ENCODE measurements around the gene HOATZ. TPM values are rescaled to one million over a fixed set of nuclear protein-coding genes. Genes with fewer than 3 reads are reported as not detected.

HOATZ gene
- total RNA-seq, 4 donors from 2014 or later = not detected

DNA sequence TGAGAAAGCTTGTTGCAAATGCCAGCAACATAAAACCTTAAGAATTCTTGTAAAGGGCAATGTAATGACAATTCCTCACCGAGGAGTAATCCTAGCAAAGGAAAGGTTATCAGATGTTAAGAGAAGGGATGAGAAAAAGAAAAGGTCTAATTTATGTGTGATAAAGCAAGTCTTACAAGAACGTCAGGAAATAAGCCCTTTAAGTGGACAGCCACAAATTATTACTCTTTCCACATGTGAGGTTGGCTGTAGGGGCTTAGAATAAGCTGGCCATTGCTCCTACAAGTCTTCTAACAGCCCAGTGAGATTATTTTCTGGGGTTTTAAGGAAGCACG lies 35.3 kb downstream of the HOATZ start:
- intact Hi-C loops (cut with DNase I; ENCODE audit: low total_unique reads) = no loop called here
- DNase-seq (ENCODE audit: low spot score in 2 of 2) = no peak
- TF ChIP-seq, protein P1, sequence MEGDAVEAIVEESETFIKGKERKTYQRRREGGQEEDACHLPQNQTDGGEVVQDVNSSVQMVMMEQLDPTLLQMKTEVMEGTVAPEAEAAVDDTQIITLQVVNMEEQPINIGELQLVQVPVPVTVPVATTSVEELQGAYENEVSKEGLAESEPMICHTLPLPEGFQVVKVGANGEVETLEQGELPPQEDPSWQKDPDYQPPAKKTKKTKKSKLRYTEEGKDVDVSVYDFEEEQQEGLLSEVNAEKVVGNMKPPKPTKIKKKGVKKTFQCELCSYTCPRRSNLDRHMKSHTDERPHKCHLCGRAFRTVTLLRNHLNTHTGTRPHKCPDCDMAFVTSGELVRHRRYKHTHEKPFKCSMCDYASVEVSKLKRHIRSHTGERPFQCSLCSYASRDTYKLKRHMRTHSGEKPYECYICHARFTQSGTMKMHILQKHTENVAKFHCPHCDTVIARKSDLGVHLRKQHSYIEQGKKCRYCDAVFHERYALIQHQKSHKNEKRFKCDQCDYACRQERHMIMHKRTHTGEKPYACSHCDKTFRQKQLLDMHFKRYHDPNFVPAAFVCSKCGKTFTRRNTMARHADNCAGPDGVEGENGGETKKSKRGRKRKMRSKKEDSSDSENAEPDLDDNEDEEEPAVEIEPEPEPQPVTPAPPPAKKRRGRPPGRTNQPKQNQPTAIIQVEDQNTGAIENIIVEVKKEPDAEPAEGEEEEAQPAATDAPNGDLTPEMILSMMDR (IDR thresholded peaks at IDR 0.05) = no peak
- TF ChIP-seq POLR2A (IDR thresholded peaks at IDR 0.05) = no peak
- WGBS, 2 donors = 64 to 65% methylated on average over 3 of the region's 3 CpGs
- no peak overlapping the region for H3K4me3 ChIP-seq (ENCODE audit: low read depth, poor library complexity, severe bottlenecking)

DNA sequence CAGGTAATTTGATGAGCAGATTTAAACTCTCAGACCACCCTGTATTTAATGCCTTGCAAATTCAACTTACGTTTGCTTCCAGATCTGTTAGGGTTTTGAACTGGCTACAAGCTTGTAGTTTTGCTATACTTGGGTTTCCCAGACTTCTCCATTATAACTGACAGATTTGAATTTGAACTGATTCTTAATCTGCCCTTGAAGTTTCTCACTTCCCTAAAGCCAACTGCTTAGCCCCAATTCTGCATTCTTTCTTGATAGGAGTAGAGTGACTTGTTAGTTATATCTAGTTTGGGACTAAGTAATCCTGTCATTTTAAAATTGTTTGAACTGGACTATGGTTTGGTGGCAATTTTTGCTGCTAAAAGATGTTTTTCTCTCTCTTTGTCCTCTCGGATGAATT lies 35.7 kb downstream of the HOATZ start:
- DNase-seq (ENCODE audit: low spot score in 2 of 2) = no peak
- WGBS, 2 donors = 88 to 92% methylated on average over 2 of the region's 2 CpGs
- intact Hi-C loops (cut with DNase I; ENCODE audit: low total_unique reads) = no loop called here
- no peak overlapping the region for H3K4me3 ChIP-seq (ENCODE audit: low read depth, poor library complexity, severe bottlenecking)
- TF ChIP-seq, protein P1 (IDR thresholded peaks at IDR 0.05) = no peak
- no peak for TF ChIP-seq POLR2A (IDR thresholded peaks at IDR 0.05)

DNA sequence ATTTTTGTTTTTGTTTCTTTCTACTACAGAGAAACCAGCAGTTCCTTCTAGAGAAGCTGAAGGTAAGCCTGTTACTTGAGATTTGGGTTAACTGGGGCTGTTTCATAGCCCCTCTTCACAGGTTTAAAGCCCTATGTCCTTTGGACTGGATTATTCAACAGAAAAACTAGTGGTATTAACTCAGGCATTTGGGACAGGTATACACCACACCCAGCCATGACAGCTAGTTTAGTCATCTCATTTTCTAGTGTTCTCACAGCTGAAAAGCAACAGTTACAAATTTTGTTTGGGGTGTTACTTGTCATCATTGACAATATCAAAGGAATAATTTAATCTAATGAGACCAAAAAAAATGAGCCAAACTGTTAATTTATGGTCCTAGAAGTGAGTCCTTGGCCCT lies 40.0 kb downstream of the HOATZ start:
- TF ChIP-seq POLR2A (IDR thresholded peaks at IDR 0.05) = no peak
- TF ChIP-seq, protein P1 (IDR thresholded peaks at IDR 0.05) = no peak
- H3K4me3 ChIP-seq (ENCODE audit: low read depth, poor library complexity, severe bottlenecking) = no peak overlapping the region
- no peak for DNase-seq (ENCODE audit: low spot score in 2 of 2)
- intact Hi-C loops (cut with DNase I; ENCODE audit: low total_unique reads) = no loop called here

DNA sequence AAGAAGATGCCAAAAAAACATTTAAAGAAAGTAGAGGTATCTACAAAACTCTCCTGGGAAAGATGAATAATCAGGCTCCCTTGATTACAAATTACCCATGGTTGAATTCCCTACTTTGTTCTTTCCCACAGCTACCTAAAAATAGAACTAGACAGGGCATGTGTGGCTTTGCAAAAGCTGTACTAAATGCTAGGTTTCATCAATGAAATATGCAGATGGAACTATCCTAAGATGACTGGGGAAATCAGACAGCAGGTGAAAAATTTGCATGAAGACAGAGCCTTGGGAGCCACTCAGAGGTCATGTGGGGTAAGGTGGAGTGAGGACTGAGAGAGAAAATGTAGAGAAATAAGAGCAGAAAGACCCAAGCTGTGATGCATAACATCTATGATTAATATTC lies 40.7 kb downstream of the HOATZ start:
- DNase-seq (ENCODE audit: low spot score in 2 of 2) = no peak
- intact Hi-C loops (cut with DNase I; ENCODE audit: low total_unique reads) = no loop called here
- no peak overlapping the region for H3K4me3 ChIP-seq (ENCODE audit: low read depth, poor library complexity, severe bottlenecking)
- TF ChIP-seq, protein P1 (IDR thresholded peaks at IDR 0.05) = no peak
- TF ChIP-seq POLR2A (IDR thresholded peaks at IDR 0.05) = no peak

DNA sequence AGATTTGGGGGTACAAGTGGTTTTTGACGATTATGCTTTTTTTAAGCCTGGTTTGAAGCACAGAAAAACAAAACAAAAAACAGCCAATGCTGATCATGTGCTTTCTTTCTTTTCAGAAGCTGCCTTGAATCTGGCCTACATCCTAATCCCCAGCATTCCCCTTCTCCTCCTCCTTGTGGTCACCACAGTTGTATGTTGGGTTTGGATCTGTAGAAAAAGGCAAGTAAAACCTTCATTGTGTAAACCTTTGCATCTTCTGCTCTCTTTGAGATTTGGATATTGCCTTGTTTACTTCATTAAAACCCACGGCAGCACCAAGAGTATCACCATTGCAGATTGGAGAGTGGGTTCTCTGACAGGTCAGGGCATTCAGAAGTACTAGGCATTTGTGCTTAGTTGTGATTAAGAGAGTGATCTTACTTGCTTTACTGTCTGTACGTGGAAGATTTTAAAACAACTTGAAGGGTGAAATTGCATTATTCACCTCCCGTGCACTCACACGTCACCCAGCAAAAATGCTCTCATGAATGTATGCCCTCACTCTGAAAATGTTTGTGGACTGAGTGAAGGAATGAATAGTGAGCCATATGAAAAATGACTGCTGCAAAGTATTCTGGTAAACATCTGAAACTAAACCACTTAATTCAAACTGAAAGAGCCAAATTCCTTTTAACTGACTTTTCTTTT lies 43.0 kb downstream of the HOATZ start:
- 83 to 86% methylated on average over 5 of the region's 5 CpGs for WGBS, 2 donors
- no peak for DNase-seq (ENCODE audit: low spot score in 2 of 2)
- TF ChIP-seq, protein P1 (IDR thresholded peaks at IDR 0.05) = no peak
- TF ChIP-seq POLR2A (IDR thresholded peaks at IDR 0.05) = no peak
- intact Hi-C loops (cut with DNase I; ENCODE audit: low total_unique reads) = no loop called here
- H3K4me3 ChIP-seq (ENCODE audit: low read depth, poor library complexity, severe bottlenecking) = no peak overlapping the region

DNA sequence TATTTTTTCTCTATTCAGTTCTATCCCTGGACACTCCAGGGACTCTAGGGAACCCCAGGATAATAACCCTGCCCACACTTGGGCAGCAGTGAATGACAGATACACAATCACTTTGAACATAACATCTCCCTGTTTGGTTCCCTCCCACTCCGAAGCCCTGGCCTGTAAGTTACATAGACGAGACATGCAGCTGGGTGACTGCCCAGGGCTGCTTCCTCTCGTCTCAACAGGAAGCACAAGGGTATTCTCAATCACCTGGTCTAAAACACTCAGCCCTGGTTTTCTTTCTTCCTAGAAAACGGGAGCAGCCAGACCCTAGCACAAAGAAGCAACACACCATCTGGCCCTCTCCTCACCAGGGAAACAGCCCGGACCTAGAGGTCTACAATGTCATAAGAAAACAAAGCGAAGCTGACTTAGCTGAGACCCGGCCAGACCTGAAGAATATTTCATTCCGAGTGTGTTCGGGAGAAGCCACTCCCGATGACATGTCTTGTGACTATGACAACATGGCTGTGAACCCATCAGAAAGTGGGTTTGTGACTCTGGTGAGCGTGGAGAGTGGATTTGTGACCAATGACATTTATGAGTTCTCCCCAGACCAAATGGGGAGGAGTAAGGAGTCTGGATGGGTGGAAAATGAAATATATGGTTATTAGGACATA lies 45.4 kb downstream of the HOATZ start:
- DNase-seq (ENCODE audit: low spot score in 2 of 2) = no peak
- 76 to 84% methylated on average over 11 of the region's 11 CpGs for WGBS, 2 donors
- TF ChIP-seq POLR2A (IDR thresholded peaks at IDR 0.05) = no peak
- TF ChIP-seq, protein P1 (IDR thresholded peaks at IDR 0.05) = no peak
- intact Hi-C loops (cut with DNase I; ENCODE audit: low total_unique reads) = no loop called here
- H3K4me3 ChIP-seq (ENCODE audit: low read depth, poor library complexity, severe bottlenecking) = no peak overlapping the region

All from lower leg skin (tissue), 4 donors.